Measurements from ENCODE around the gene IL1RAP. TPM values are rescaled to one million over a fixed set of nuclear protein-coding genes. Genes with fewer than 3 reads are reported as not detected.
"Not testable (repeated sequence)": the region's sequence is repeated elsewhere in the genome, so short reads cannot be mapped to it uniquely, and the experiment has no call there.

Gene IL1RAP
- total and polyA plus RNA-seq, 2 experiments from 2014 or later, result 3.2 to 8.9 TPM

DNA sequence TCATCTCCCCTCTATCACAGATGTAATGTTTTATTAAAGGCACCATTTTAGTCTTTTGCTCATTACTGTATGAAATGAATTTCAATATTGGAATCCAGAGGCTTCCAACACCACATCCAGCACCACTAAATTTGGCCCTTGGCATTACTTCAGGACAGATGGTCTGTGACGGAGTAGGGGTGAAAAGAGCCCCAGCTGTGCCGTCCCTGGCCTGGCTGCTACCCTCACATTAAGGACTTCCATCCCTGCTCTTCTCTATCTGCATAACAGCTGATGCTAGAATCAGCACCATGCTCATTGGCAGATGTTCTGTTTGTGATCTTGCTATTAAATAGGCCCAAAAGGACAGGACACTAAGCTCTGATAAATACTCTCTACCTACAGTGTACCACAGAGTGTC is 152.9 kb downstream of the IL1RAP start:
- Histone ChIP-seq H3K27me3 (no peaks in the 10 kb centered on the region), H3K27ac (no peak overlapping the region), H3K4me3 (no peak overlapping the region), H3K4me1 (ENCODE audit: low read depth) (peaks cover 5% of the 10 kb centered on the region), H3K36me3 (no peaks in the 10 kb centered on the region), H3K9me3 (ENCODE audit: low read depth) (no peaks in the 10 kb centered on the region)
- no peak for DNase-seq (ENCODE audit: low read depth in 1 of 2, low spot score in 1 of 2)
- TF ChIP-seq, protein P1, sequence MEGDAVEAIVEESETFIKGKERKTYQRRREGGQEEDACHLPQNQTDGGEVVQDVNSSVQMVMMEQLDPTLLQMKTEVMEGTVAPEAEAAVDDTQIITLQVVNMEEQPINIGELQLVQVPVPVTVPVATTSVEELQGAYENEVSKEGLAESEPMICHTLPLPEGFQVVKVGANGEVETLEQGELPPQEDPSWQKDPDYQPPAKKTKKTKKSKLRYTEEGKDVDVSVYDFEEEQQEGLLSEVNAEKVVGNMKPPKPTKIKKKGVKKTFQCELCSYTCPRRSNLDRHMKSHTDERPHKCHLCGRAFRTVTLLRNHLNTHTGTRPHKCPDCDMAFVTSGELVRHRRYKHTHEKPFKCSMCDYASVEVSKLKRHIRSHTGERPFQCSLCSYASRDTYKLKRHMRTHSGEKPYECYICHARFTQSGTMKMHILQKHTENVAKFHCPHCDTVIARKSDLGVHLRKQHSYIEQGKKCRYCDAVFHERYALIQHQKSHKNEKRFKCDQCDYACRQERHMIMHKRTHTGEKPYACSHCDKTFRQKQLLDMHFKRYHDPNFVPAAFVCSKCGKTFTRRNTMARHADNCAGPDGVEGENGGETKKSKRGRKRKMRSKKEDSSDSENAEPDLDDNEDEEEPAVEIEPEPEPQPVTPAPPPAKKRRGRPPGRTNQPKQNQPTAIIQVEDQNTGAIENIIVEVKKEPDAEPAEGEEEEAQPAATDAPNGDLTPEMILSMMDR (IDR thresholded peaks at IDR 0.05; ENCODE audit: low read depth, low read length), result no peak

DNA sequence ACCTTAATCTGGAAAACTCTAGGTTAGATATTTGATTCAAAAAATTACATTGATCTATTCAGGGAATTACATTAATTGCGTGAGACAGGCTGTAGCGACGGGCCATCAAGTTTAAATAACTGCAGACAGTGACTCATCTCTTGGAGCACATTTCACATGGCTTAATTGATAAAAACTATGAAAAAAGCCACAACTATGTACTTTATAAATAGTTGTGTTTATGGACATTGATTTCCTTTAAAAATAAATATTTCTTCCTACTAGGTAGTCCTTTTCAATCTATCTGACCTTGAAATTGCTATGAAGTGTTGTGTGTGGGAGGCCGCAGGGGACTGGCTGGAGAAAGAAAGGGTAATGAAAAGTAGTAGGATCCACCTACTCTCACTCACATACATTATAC is 157.8 kb downstream of the IL1RAP start:
- no peak overlapping the region for H3K4me3 ChIP-seq
- TF ChIP-seq, protein P1 (IDR thresholded peaks at IDR 0.05; ENCODE audit: low read depth, low read length), result no peak
- no peak overlapping the region for H3K27ac ChIP-seq
- H3K9me3 ChIP-seq (ENCODE audit: low read depth), result no peaks in the 10 kb centered on the region
- no peaks in the 10 kb centered on the region for H3K27me3 ChIP-seq
- no peaks in the 10 kb centered on the region for H3K4me1 ChIP-seq (ENCODE audit: low read depth)
- peak in 1 of 2 donors; percentile 42 for DNase-seq (ENCODE audit: low read depth in 1 of 2, low spot score in 1 of 2)
- no peaks in the 10 kb centered on the region for H3K36me3 ChIP-seq

DNA sequence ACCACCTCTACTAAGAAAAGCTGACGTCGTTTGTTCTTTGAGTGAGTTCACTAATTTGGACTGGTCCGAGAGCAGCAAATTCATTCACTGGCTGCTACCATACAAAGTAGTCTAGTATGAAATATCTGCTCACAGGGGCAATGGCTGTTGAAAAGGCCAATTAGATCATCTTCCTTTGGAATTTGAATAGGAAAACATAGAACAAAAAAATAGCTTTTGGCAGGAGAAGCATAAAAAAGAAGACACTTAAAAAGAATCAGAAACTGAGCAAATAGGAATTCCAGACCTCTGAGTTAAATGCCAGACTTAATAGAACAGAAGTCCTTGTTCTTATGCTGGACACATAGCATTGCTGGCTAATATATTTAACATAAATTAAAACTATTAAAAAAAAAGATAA is 159.3 kb downstream of the IL1RAP start:
- H3K27ac ChIP-seq, result no peak overlapping the region
- H3K9me3 ChIP-seq (ENCODE audit: low read depth), result no peaks in the 10 kb centered on the region
- no peaks in the 10 kb centered on the region for H3K36me3 ChIP-seq
- H3K27me3 ChIP-seq, result no peaks in the 10 kb centered on the region
- DNase-seq (ENCODE audit: low read depth in 1 of 2, low spot score in 1 of 2), result peak in 1 of 2 donors; percentile 18
- TF ChIP-seq, protein P1 (IDR thresholded peaks at IDR 0.05; ENCODE audit: low read depth, low read length), result no peak
- H3K4me1 ChIP-seq (ENCODE audit: low read depth), result no peaks in the 10 kb centered on the region
- no peak overlapping the region for H3K4me3 ChIP-seq

- H3K4me3 ChIP-seq, result no peak overlapping the region
- H3K27me3 ChIP-seq, result no peaks in the 10 kb centered on the region
- H3K4me1 ChIP-seq (ENCODE audit: low read depth), result no peaks in the 10 kb centered on the region
- no peaks in the 10 kb centered on the region for H3K9me3 ChIP-seq (ENCODE audit: low read depth)
- H3K27ac ChIP-seq, result no peak overlapping the region
- H3K36me3 ChIP-seq, result no peaks in the 10 kb centered on the region
- no peak for DNase-seq (ENCODE audit: low read depth in 1 of 2, low spot score in 1 of 2)
- TF ChIP-seq, protein P1 (IDR thresholded peaks at IDR 0.05; ENCODE audit: low read depth, low read length), result no peak
Observed at GRCh38 chr3:190676481-190676880, 162.6 kb downstream of the IL1RAP start.

DNA sequence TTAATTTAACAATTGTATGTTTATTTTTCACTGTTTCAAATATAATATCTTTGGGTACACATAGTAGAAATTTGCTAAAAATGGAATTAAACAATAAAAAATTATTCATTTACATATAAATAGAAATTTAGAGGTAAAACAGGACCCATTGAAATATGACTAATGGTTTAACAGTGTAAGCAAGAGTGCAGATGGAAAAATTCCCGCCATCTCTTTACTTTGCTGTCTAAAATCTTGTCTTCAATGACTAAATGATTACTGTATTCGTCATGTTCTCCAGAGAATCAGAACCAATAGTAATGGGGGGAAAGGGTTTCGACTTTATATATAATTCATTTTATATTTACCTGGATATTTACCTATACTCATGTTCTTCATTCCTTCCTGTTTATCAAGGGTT is 163.1 kb downstream of the IL1RAP start:
- TF ChIP-seq, protein P1 (IDR thresholded peaks at IDR 0.05; ENCODE audit: low read depth, low read length), result no peak
- Histone ChIP-seq H3K4me3 (no peak overlapping the region), H3K27ac (no peak overlapping the region), H3K4me1 (ENCODE audit: low read depth) (no peaks in the 10 kb centered on the region), H3K36me3 (no peaks in the 10 kb centered on the region), H3K27me3 (no peaks in the 10 kb centered on the region), H3K9me3 (ENCODE audit: low read depth) (no peaks in the 10 kb centered on the region)
- DNase-seq (ENCODE audit: low read depth in 1 of 2, low spot score in 1 of 2), result no peak

DNA sequence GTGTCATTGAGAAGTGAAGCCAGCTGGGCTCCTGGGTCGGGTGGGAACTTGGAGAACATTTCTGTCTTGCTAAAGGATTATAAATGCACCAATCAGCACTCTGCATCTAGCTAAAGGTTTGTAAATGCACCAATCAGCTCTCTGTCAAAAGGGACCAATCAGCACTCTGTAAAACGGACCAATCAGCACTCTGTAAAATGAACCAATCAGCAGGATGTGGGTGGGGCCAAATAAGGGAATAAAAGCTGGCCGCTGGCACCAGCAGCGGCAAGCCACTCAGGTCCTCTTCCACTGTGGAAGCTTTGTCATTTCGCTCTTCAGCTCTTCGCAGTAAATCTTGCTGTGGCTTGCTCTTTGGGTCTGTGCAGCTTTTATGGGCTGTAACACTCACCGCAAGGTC is 164.0 kb downstream of the IL1RAP start:
- H3K27me3 ChIP-seq; DNase-seq (ENCODE audit: low read depth in 1 of 2, low spot score in 1 of 2); H3K36me3 ChIP-seq; H3K9me3 ChIP-seq (ENCODE audit: low read depth); H3K27ac ChIP-seq; H3K4me1 ChIP-seq (ENCODE audit: low read depth); H3K4me3 ChIP-seq: not testable (repeated sequence)

Data from cardiac muscle cell (in vitro differentiated cells and primary cell).